ENCODE data around the gene CFAP100.

The CFAP100 gene

DNA sequence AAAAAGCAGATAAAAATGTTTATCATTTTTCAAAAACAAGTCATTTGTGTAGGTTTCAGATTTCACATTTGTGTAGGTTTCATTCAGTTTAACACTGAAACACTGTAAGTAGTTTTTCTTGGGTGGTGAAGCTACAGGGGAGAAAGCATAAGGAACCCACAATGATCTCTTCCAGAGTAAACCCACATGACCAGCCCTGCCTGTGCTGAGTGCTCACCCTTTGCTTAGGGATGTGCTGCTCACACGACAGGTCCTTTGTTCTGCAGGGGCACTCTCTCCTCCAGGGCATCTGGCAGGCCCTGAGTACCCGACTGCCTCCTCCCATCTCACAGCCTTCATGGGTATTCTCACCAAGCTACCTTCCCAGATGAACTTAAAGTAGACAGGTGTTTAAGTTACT lies 52.1 kb downstream of the CFAP100 start:
- no peak for DNase-seq

DNA sequence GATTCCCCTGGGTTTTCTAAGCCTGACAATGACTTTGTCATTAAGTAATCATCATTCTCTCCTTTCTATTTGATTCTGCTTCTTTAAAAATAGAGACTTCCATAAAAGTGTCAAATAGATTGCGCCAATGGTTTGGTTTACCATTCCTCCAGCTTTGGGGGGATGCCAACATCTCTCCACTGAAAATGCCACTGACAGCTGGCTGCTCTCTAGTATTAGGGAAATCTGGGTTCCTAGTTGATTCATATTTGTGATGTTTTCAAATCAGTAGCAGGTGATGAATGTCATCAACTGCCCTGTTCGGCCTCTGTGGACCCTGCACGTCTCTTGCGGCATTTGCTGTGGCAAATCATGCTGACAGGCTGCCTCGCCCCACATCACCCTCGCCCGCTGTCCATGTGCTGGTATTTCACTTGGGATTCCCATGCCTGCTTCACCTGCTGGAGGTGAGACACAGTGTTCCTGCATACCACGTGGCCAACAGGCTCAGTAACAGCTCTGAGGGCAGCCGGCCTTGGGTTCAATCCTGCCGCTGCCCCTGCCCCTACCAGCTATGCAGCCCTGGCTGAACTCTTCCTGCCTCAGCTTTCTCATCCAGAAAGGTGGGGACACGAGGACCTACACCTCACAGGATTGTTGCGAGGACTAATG lies 52.9 kb downstream of the CFAP100 start:
- DNase-seq = no peak

DNA sequence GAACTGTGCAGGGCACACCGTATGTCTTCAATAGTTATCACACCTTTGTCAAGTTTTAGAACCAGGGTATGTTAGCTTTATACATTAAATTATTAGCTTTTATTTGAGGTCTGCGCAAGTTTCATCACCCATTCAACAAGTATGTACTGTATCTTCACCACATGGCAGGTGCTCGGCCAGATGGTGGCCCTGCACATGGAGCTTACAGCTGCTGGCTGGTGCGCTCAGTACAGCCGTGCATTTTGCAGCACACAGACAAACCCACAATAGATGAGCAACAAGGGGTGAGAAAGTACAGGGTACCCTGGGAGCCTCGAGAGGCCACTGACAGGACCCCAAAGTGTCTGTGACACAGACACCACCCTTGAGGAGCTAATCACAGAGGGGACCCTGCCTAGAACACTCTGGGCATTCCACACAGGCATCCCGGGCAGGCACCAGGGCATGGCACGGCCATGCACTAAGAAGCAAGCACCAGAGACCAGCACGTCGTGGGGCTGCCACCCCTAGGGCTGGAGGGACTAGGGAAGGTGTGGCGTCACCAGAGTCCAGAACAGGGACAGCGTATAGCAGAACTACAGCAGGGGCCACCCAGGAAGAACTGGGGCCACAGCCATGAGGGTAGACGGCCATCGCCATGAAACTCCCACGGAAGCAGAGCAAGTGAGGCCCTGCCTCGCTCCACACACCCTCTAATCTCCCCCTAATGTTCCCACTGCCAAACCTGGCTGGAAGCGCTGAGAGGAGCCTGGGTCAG lies 53.6 kb downstream of the CFAP100 start:
- DNase-seq = no peak

DNA sequence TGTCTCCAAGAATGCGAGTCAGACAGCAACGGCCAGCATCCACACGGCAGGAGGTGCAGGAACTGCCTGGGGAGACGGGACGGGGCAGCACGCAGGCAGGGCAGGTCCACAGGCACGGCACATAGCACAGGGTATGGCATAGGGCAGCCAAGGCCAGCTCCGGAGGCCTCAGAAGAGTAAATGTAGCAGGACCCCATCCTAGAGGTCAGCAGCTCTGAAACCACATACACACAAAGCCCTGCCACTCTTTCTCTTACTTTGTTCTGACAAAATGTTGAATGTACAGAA lies 54.1 kb downstream of the CFAP100 start:
- DNase-seq = no peak

DNA sequence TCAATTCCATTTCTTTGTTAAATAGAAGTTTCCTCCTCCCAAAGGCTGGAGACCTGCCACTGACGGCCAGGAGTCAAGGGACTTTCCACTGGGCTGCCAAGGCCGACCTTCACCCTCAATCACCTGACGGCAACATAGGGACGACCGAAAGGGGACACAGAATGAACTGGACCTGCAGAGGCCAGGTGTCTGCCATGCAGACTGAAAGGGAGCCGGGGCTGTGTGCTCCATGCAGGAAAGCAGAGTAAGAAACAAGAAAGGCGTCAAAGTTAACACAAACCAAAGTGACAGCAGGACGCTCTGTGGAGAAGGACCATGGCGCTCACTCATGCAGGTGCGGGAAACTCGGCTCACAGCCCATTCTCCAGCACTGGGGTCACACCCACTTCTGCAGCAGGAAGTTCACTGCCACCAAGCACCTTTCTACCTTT lies 54.9 kb downstream of the CFAP100 start:
- no peak for DNase-seq

DNA sequence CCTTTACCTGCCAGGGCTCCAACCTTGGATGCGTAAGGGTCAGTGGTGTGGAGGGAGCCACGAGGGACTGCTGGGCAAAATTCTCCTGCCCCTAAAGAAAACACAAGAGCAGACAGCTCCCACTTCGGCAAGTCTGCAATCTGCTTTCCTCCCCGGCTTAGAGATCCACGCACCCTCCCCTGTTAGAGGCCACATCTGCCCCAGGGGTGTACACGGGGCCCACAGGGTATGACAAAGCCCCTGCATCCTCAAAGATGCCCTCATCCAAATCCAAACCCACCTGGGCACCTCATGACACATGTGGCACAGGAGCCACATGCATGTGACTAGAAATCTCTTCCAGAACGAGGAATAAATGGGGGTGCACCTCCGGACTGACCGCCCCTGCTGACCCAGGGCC lies 55.5 kb downstream of the CFAP100 start:
- no peak for DNase-seq

DNA sequence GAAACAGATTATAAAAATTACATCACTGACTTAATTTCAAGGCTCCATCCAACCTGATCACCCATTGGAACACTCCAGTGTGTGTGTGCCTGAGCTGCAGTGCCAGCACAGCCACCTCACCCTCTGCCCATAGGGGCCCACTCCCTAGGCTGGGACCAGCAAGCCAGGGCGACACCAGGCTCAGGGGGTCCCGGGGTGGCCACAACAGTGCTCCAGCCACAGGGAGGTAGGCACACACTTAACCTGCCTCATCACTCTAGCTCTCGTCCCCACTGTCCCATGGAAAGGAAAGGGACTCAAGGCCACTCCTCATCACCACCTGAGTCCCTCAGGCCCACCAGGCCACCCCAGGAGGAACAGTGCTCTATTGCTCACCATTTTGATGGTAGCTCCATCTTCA lies 56.0 kb downstream of the CFAP100 start:
- DNase-seq = no peak

DNA sequence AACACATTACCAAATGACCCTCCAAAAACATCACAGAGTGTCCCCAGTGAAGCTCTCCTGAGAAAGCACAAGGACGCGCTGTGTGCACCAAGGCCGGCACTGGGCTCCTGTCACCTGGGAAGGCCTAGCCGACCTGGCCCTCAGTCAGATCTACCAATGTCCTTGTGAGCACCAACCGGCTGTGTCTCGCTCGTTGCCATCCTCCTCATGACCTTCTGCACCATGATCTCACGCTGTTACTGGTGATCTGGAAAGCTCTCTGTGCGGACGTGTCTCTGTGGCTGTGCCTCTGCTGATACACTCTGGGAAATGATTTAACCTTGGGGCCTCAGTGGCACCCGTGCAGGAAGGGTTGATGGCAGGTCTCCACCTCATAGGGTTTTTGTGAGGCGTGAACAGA lies 56.8 kb downstream of the CFAP100 start:
- no peak for DNase-seq

DNA sequence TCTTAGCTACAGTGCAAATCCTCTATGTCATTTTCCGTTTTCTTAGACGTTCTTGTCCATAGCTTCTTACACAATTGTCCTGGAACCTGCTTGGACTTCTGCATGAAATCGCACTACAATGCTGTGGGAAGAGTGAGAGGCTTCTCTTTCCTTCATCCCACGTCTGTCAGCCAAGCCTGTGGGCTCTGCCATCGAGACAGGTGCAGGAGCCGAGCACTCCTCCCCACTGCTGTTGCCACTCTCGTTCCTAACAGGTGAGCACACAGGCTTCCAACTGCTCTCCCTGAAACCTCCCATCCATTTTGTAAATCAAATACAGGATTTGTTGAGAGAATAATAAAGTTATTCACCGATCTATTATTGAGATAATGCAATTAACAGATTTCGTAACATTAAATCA lies 57.5 kb downstream of the CFAP100 start:
- DNase-seq = no peak

DNA sequence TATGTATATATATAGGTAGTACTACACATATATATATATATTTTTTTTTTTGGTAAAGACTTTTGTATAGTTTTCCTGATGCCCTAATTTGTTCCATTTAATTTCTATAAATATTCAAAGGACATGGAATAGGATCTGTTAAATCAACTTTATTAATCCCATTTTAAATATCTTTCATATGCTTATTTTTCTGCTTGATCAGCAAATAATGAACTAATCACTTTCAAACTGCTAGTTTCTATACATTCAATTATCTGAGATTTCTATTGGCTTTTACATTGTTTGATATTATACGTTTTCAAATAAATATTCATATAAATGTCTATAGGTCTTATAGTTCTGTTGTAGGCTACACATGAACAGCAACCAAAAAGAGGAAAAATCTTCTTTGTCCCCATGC lies 59.3 kb downstream of the CFAP100 start:
- no peak for DNase-seq

DNA sequence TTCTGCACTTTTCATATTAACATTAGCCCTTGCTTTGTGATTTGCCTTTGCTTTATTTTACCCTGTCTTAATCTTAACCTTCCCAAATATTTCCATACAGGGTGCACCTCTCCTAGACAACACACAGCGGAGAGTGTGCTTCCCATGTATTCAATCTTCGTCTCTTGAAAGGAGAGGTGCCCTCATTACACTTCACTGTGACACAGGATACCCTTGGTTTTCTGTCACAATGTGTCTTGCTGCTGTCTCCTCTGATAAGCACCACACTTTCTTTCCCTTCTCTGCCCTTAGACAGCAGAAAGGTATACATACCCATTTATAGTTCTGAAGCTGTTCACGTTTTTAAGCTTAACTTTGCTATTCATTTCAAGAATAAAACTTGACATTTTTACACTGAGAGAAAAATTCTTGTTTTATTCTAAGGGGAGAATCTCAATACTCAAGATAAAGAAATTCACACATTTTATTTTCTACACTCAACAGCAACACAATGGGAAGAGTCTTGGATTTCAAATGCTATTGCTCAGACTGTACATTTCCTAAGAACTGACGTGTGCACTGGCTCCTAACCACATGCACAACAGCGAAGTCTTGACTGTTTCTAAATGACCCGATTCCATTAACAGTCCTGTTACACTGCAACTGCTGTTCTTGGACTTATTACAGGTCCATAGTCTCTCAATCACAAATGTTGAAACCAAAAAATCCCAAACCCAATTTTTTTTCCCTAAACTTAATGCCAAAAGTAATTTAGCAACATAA lies 59.9 kb downstream of the CFAP100 start:
- DNase-seq = no peak

DNA sequence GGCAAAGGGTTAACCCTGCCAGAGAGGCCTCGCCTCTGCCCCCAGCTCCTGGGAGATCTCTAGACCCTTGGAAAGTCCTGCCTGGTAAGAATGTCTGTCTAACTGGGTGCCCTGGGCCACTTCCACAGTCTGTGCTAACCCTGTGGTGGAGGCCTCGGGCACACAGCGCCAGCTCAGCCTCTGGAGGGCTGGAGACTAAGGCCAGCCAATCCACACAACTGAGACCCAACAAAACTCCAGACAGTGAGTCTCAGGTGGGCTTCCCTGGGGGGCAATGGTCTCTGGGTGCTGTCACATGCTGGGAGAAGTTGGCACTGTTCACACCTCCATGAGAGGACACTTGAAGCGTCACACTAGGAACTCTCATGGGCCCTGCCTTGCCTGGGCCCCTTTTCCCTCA lies 61.5 kb downstream of the CFAP100 start:
- DNase-seq = no peak

DNA sequence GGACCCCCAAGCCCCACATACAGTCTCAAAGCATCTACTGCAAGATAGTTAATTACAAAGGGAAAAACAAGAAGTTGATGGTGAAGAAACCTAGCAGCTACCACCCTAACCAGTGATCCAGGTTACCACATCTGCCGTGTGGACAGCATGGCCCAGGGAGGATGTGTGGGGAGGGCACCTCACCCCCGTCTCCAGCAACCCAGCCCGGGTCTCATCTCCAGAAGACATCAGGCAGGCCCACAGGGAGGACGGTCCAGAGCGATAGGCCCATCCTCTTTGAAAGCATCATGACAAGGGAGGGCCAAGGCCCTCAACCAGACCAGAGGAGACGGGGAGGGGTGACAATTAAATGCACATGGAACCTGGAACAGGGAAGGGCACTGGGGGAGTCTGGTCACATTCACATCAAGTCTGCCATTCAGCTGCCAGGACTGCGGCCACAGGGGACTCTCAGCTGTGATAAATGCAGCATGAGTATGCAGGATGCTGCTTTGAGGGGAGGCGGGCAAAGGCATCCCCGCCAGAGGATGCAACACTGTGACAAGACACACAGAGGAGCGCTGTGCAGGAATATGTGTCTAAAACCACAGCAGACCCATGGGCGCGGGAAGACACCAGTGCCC lies 62.2 kb downstream of the CFAP100 start:
- no peak for DNase-seq

DNA sequence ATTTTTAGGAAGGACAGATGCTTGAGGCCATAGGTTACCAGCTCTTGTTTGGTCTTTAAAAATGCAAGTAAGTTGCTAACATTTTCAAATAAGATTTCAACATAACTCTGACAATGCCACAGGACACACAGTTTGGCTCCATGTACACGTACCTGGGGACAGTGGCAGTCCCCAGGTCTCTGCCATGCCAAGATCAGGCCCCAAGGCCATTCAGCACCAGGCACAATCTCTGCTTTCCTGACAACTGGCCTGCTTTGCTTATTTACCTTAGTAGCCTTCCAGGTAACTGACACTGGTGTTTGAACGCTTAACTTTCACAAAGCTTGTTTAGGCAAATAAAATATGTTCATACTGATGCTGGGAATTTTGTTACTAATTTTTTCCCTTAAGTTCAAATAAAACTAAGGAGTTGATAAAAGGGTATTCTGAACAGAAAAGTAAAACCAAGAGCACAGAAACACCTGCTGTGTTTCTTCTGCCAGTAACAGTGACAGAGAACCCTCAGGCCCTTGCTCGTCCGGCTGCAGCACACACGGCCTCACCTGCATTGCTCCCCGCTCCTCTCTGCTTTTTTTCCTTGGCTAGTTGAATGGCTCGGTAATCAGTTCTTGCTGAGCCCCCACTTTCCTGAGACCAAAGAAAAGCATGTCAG lies 64.5 kb downstream of the CFAP100 start:
- no peak for DNase-seq

DNA sequence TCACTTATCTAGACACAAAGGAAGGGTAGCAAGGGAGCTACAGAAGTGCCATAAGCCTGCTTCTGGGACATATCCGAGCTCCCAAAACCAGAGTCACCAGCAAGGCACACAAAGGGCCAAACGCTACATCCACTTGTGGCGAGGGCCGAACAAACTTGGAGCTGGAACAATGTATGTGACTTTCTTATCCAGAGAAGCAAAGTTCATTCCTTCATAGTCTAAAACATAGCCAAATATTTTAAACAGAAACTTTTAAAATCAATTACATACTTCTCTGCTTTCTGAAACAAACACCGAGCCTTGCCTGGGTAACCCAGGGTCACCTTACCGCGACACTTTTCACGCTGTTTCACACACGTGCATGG lies 65.0 kb downstream of the CFAP100 start:
- DNase-seq = no peak

DNA sequence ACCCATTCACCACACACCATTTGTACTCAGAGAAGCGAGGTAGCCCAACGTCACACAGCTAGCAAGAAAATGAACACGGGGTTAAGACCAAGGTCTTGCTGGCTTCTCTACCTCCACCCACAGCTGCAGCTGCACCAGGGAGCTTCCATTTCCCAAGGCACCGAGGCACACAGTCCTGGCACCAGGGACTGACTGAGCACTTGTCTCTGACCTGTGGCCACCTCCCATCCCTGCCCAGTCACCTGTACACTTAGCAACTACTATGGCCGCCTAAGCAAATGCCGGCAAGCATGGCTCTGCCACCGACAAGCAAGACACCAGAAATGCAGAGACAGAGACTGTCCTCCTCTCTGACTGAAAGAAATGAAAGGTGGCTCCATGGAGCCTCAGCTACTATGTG lies 65.7 kb downstream of the CFAP100 start:
- no peak for DNase-seq

DNA sequence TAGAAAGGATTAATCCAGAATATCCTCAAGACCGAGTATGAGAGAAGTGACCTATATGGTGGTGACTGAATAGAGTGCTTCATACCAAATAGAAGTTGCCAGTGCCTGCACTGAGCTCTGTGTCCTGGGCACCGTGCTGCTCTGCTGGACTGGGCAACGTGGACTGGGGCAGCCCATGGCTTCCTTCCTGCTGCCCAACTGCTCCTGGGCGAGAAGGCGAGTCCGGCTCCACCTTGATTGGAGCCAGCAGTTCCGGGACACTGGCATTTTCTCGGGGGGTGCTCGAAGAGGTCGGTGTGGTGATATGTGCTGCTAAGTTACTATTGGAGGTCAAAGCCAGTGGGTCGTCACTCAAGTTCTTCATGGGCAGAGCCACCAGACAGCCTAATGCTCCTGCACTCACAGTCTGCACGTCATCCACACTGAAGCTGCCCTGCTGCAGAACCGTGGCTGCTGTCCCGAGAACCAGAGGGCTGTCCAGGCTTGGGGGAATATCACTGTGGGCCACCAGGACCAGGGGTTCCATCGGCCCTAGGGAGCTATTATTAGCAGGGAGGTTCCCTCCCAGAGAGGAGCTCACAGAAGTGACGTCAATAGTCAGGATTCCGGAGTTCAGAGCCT lies 66.9 kb downstream of the CFAP100 start:
- no peak for DNase-seq

DNA sequence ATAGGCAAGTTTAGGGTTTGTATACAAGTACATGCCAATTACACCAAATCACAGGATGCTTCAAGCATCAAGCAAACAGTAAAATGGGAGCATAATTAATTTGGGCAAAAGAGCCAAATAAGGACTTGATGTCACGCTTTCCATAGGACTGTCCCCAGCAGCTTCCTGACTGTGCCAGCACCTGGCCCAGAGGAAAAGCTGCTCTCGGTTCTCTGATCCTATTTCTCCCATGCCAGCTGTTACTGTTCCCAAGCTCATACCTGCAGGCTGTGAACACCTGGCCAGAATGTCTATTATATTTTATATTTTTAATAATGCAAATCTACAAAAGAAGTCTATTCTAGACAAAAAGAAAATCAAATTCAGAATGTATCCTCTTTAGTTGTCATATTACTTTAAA lies 68.8 kb downstream of the CFAP100 start:
- DNase-seq = no peak

DNA sequence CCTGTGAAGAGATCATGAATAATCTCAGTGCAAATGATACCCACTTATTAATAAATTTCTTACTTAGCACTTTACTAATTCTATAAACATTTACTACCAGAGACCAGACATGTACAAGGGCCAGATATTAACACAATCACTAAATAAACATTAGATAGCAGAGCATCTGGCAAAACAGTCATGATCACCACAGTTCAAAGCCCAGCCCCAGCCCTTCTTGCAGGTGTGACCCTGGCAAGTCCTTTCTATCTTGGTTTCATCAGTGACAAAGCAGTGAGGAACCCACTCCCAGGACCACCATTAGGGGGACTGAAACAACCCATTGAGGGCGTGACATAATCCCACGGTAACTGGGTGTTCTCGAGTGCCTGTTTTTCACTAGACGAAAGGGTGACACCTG lies 69.4 kb downstream of the CFAP100 start:
- DNase-seq = no peak

DNA sequence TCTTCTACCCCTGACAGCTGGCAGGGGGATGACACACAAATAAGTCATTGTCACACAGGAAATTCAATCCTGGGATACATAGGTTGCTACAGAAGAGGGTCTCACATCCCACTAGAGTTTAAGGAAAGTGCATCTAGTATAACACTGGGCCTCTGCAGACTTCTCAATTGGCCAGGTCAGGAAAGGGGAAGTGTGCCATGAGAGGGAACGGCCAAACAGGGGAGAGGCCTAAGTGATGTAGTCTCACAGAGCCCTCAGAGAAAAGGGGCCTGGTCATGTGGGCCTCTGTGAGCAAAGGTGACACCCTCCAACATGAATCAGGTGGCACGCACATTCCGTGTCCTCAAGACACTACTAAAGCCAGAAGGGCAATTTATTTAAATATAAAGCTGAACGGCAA lies 69.8 kb downstream of the CFAP100 start:
- DNase-seq = no peak

DNA sequence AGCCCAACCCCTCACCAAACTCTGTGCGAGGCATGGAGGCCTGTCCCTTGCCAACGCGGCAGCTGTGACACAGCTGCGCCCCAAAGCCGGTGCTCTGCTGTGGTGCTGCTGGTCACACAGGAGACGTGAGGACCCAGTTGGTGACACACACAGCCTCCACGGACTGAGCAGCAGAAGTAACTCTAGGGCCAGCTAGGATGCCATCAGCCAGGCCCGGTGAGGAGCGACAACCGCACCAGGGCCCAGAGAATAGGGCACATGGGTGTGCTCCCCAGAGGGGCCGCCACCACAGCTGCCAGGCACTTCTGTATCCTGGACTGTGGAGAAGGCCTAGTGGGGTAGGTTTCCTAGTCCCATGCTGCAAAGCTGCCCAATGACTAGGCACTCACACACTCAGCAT lies 70.3 kb downstream of the CFAP100 start:
- DNase-seq = no peak

DNA sequence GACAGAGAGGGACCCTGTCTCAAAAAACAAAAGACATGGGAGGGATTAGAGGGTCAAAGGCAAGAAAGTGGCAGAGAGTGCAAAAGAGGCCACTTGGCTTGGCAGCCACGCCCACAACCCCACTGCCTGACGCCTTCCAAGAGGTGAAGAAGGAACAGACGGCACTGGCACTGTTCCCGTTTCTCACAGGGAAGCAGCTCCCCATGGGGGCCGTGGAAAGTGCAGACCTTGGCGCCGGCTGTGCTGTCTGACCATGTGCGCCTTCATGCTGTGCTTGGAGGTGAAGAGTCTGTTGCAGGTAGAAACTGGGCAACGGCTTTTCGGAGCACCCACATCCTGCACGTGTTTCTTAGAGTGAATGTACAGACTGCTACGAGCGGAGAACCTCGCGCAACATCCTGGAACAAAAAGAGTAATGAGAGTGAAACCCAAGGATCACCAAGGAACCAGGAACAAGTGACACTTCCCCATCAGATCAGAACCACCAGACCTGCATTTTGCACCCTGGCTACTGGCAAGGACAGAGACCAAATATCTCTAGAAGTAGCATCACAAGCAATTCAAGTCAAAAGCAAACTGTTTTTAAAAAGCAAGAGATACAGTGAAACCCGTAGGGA lies 71.3 kb downstream of the CFAP100 start:
- no peak for DNase-seq

Data from NCI-H2227 treated with DMSO at 0.1 percent for 48 hours (cell line).